Neutrophil (primary cell): ENCODE results near the gene DAB2IP.

Source experiments
- H3K27ac ChIP-seq: fragments of 200-600 bp; sonication (generic); 2 replicates; pipeline ENCODE4 v1.5.1; 2016; ENCODE audit warnings: mild to moderate bottlenecking, moderate library complexity
- H3K27me3 ChIP-seq: fragments of 200-600 bp; sonication (generic); 2 replicates; pipeline ENCODE4 v1.6.0; 2016; ENCODE audit warnings: mild to moderate bottlenecking
- H3K36me3 ChIP-seq: fragments of 200-600 bp; sonication (generic); 2 replicates; pipeline ENCODE4 v1.5.1; 2017
- H3K4me1 ChIP-seq, 2 experiments: fragments of 200-600 bp in 1 of 2; sonication (generic) in 1 of 2; 1 replicate in 1 of 2; 2 replicates in 1 of 2; pipeline versions ENCODE4 v1.5.1 to v1.6.1; 2013 to 2016; ENCODE audit warnings: low read depth in 1 of 2, low read length in 1 of 2, mild to moderate bottlenecking in 1 of 2, moderate library complexity in 1 of 2; ENCODE audit not compliant: control insufficient read depth in 1 of 2, insufficient read depth in 1 of 2
- H3K4me3 ChIP-seq, 2 experiments: fragments of 200-600 bp in 1 of 2; sonication (generic) in 1 of 2; 1 replicate in 1 of 2; 2 replicates in 1 of 2; pipeline ENCODE4 v1.5.1; 2013 to 2016; ENCODE audit warnings: low read depth in 1 of 2, low read length in 1 of 2, mild to moderate bottlenecking in 1 of 2, moderate library complexity in 1 of 2
- H3K9me3 ChIP-seq: fragments of 200-600 bp; sonication (generic); 2 replicates; pipeline ENCODE4 v1.5.1; 2016
- TF ChIP-seq, protein P1 (sequence below): fragments of 200-600 bp; sonication (generic); IDR thresholded peaks from 2 replicates; pipeline ENCODE4 v1.5.1; 2016; ENCODE audit warnings: antibody characterized with exemption

The DAB2IP gene

DNA sequence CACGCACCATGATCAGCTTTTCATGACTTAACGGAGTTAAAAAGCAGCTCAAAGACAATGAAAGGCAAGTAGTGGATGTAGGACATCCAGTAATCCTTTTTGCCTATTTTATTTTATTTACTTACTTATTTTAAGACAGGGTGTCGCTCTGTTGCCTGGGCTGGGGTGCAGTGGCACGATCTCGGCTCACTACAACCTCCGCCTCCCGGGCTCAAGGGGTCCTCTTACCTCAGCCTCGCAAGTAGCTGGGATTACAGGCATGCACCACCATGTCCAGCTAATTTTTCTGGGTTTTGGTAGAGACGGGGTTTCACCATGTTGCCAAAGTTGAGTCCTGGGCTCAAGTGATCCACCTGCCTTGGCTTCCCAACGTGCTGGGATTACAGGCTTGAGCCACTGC, 148.9 kb downstream of the DAB2IP start:
- Histone ChIP-seq H3K27me3 (peaks cover 32% of the 10 kb centered on the region), H3K4me1 (no peaks in the 10 kb centered on the region), H3K9me3 (no peaks in the 10 kb centered on the region), H3K36me3 (no peaks in the 10 kb centered on the region), H3K27ac (no peak overlapping the region), H3K4me3 (no peak overlapping the region)
- TF ChIP-seq, protein P1, sequence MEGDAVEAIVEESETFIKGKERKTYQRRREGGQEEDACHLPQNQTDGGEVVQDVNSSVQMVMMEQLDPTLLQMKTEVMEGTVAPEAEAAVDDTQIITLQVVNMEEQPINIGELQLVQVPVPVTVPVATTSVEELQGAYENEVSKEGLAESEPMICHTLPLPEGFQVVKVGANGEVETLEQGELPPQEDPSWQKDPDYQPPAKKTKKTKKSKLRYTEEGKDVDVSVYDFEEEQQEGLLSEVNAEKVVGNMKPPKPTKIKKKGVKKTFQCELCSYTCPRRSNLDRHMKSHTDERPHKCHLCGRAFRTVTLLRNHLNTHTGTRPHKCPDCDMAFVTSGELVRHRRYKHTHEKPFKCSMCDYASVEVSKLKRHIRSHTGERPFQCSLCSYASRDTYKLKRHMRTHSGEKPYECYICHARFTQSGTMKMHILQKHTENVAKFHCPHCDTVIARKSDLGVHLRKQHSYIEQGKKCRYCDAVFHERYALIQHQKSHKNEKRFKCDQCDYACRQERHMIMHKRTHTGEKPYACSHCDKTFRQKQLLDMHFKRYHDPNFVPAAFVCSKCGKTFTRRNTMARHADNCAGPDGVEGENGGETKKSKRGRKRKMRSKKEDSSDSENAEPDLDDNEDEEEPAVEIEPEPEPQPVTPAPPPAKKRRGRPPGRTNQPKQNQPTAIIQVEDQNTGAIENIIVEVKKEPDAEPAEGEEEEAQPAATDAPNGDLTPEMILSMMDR = no peak

DNA sequence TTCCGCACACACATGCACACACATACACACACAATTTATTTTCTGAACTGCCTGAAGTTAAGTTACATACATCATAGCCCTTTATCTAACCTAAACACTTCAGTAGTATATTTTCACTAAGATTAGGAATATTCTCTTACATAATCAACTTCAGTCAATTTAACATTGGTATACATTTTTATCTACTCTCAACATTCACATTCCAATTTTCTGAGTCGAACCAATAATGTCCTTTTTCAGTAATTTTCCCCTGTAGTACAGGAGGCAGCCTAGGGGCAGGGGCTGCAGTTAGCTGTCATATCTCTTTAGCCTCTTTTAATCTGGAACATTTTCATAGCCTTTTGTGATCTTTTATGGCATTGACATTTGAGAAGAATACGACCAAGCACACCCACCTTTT, 150.1 kb downstream of the DAB2IP start:
- Histone ChIP-seq H3K9me3 (no peaks in the 10 kb centered on the region), H3K4me1 (no peaks in the 10 kb centered on the region), H3K27me3 (peaks cover 32% of the 10 kb centered on the region), H3K36me3 (no peaks in the 10 kb centered on the region), H3K27ac (no peak overlapping the region), H3K4me3 (no peak overlapping the region)
- TF ChIP-seq, protein P1 = no peak

DNA sequence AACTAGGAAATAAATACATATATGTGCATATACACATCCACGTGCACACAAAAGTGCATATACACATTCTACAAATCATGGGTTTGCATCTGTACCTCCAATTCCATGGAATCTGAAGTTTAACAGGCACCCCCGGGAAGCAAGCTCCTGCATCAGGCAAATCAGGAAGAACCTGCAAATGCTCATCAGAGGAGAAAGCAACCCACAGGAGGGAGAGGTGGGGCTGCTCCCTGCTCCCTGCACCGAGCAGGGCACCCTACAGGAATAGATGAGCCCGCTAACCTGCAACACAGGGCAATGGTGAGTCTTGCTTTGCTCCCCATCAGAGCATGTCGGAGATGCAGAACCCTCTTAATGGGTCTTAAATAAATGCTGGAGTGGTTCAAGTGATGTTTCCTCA, 151.3 kb downstream of the DAB2IP start:
- Histone ChIP-seq H3K4me3 (no peak overlapping the region), H3K4me1 (no peaks in the 10 kb centered on the region), H3K9me3 (no peaks in the 10 kb centered on the region), H3K27ac (no peak overlapping the region), H3K36me3 (no peaks in the 10 kb centered on the region), H3K27me3 (peaks cover 28% of the 10 kb centered on the region)
- TF ChIP-seq, protein P1 = no peak

DNA sequence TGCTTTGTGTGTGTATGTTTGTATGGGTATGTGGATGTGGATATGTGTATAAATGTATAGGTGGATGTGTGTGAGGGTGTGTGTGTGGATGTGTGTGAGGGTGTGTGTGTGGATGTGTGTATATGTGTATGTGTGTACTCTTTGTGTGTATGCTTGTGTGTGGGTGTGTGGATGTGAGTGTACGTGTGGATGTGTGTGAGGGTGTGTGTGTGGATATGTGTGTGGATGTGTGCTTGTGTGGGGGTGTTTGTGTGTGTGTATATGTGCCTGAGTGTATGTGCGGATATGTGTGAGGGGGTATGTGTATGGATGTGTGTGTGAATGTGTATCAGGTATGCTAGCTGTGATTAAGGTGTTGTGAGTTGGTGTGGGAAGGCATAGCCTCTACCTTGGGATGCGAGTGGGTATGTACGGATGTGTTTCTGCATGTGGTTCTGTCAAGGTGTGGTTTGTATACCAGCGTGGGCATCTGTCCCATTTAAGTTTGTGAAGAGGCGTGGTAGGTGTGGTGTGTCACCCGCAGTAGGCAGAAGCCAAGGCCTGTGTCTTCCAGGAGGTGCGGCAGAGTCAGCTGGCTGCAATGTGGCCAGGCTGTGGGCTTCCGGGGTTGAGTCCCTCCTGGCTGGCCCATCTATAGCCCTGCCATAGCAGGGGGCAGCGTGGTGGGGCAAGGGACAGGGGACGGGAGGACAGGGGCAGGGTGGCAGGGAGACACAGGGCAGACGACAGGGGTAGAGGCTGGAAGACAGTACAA, 155.8 kb downstream of the DAB2IP start:
- H3K4me1 ChIP-seq = no peaks in the 10 kb centered on the region
- TF ChIP-seq, protein P1 = no peak
- H3K4me3 ChIP-seq = no peak overlapping the region
- no peak overlapping the region for H3K27ac ChIP-seq
- H3K27me3 ChIP-seq = peaks cover 8% of the 10 kb centered on the region
- no peaks in the 10 kb centered on the region for H3K36me3 ChIP-seq
- H3K9me3 ChIP-seq = no peaks in the 10 kb centered on the region

DNA sequence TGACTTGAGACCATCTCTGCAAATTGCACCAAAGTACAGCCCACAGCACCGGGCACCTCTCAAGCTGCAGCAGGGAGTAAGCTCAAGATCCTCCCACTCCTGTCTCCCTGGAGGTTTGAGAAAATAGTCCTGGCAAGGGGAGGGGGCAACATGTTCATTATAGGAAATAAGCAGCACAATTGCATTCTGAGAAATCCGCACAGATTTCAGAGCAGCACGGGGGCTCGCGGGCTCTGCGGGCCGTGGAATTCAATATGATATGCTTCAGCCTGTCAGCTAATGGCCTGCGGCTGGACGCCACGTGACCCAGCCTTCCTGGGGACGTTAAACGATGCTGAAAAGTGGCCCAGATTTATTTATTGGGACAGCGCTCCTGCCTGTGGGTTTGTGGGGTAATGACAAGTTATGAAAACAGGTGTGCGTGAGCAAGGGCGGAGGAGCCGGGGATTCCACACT, 156.4 kb downstream of the DAB2IP start:
- H3K27ac ChIP-seq = no peak overlapping the region
- no peaks in the 10 kb centered on the region for H3K4me1 ChIP-seq
- no peak overlapping the region for H3K4me3 ChIP-seq
- H3K27me3 ChIP-seq = peaks cover 2% of the 10 kb centered on the region
- no peaks in the 10 kb centered on the region for H3K36me3 ChIP-seq
- no peaks in the 10 kb centered on the region for H3K9me3 ChIP-seq
- TF ChIP-seq, protein P1 = no peak
